ENCODE data around the gene FHOD3. TPM values are rescaled to one million over a fixed set of nuclear protein-coding genes. Genes with fewer than 3 reads are reported as not detected.

FHOD3 gene
- total RNA-seq, 1 donor from 2014 or later: 346 TPM

DNA sequence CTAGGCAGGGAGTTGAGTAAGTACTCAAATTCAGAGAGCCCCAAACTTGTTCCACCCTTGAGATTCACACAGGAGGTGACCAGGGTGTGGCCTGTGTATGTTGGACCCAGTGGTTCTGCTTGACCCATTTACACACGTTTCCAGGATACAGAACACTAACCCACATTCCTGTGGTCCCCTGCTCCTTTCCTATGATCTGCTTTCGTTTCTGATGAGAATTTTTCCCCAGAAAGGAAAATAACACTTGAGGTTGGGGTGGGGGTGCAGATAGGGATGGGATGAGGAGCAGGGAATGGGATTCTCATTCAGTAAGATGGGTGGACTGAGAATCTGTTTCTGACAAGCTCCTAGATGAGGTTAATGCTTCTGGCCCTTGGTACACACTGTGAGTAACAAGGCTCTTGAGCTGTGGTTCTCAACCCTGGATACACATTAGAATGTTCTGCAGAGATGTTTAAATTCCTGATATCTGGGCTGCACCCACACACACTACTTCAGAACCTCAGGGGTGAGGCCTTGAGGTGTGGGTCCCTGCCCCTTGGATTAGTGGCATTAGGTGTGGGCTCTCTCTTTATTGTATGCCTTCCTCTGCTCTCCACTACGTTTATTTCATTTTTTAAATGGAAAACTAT, 472.9 kb downstream of the FHOD3 start:
- intact Hi-C loops (cut with micrococcal nuclease): no loop called here
- no peak overlapping the region for H3K27ac ChIP-seq (replicated peaks)
- H3K4me3 ChIP-seq: no peak overlapping the region
- peaks cover 18% of the 10 kb centered on the region for H3K4me1 ChIP-seq
- no peaks in the 10 kb centered on the region for H3K9me3 ChIP-seq (replicated peaks)
- TF ChIP-seq, protein P1, sequence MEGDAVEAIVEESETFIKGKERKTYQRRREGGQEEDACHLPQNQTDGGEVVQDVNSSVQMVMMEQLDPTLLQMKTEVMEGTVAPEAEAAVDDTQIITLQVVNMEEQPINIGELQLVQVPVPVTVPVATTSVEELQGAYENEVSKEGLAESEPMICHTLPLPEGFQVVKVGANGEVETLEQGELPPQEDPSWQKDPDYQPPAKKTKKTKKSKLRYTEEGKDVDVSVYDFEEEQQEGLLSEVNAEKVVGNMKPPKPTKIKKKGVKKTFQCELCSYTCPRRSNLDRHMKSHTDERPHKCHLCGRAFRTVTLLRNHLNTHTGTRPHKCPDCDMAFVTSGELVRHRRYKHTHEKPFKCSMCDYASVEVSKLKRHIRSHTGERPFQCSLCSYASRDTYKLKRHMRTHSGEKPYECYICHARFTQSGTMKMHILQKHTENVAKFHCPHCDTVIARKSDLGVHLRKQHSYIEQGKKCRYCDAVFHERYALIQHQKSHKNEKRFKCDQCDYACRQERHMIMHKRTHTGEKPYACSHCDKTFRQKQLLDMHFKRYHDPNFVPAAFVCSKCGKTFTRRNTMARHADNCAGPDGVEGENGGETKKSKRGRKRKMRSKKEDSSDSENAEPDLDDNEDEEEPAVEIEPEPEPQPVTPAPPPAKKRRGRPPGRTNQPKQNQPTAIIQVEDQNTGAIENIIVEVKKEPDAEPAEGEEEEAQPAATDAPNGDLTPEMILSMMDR (IDR thresholded peaks at IDR 0.05; ENCODE audit: borderline replicate concordance): no peak
- H3K36me3 ChIP-seq: peaks cover 5% of the 10 kb centered on the region
- H3K27me3 ChIP-seq (ENCODE audit: low read depth): no peaks in the 10 kb centered on the region
- DNase-seq: no peak

DNA sequence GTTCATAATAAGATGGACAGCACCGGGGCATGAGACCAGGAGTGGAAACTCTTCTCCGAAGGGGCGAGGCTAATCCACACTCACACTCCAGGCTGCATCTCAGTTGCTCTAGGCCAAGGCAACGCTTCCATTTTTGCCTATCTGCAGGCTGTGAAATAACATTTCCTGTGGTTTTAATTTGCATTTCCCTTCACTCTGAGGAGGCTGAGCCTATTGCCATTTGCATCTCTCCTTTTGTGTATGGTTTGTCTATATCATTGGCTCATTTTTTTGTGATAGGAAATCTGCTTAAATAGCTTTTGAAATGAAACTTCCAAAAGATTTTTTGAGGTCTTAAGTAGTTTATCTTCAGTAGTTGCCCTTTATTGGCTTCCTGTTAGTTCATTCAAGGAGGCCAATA, 473.7 kb downstream of the FHOD3 start:
- Histone ChIP-seq H3K4me1 (peaks cover 26% of the 10 kb centered on the region), H3K27me3 (ENCODE audit: low read depth) (no peaks in the 10 kb centered on the region), H3K36me3 (peaks cover 5% of the 10 kb centered on the region), H3K4me3 (no peak overlapping the region), H3K9me3 (replicated peaks) (no peaks in the 10 kb centered on the region), H3K27ac (replicated peaks) (no peak overlapping the region)
- TF ChIP-seq, protein P1 (IDR thresholded peaks at IDR 0.05; ENCODE audit: borderline replicate concordance): no peak
- intact Hi-C loops (cut with micrococcal nuclease): no loop called here
- DNase-seq: no peak

DNA sequence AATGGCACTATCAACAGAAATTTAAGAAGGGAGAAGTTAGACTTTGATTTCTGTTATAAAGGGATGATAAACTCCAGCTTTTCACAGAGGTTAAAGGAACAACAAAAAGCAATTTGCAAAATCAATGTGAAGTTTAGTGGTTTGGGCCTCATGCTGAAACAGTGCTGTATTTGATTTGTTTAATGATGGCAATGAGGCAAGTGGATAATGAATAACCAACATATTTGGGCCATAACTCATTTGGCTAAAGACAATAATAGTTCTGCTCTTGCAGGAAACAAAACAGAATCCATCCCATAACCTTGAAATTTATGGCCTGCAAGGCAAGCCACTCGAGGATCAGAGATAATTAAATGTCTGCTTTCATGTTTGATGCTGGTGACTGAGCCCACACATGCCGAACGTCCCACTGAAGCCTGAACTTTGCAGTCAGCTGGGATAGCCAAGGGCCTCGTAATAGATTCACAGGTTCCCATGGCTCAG, 474.8 kb downstream of the FHOD3 start:
- peaks cover 37% of the 10 kb centered on the region for H3K4me1 ChIP-seq
- no peak overlapping the region for H3K4me3 ChIP-seq
- peak overlapping the region; percentile 40 for H3K27ac ChIP-seq (replicated peaks)
- TF ChIP-seq, protein P1 (IDR thresholded peaks at IDR 0.05; ENCODE audit: borderline replicate concordance): no peak
- H3K36me3 ChIP-seq: peaks cover 5% of the 10 kb centered on the region
- H3K9me3 ChIP-seq (replicated peaks): no peaks in the 10 kb centered on the region
- no peaks in the 10 kb centered on the region for H3K27me3 ChIP-seq (ENCODE audit: low read depth)
- intact Hi-C loops (cut with micrococcal nuclease): no loop called here
- DNase-seq: no peak

DNA sequence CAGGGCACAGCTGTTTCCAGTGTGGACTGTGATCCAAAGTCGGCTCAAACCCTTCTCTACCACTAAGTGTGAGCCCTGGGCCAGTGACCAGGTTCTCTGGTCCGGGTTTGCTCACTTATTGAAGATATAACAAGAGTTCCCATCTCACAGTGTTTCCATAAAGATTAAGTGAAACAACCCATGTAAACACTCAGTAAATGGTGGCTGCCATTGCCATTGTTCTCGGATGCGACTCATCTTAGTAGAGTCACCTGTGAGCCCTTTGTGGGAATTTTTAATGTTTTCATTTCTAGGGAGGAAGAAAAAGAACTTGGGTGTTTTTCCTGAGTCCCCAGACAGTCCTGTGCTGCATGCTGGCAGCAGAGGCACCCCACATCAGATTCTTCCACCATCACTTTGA, 477.9 kb downstream of the FHOD3 start:
- peaks cover 18% of the 10 kb centered on the region for H3K36me3 ChIP-seq
- intact Hi-C loops (cut with micrococcal nuclease): no loop called here
- no peak overlapping the region for H3K4me3 ChIP-seq
- TF ChIP-seq, protein P1 (IDR thresholded peaks at IDR 0.05; ENCODE audit: borderline replicate concordance): no peak
- no peaks in the 10 kb centered on the region for H3K27me3 ChIP-seq (ENCODE audit: low read depth)
- DNase-seq: no peak
- no peaks in the 10 kb centered on the region for H3K9me3 ChIP-seq (replicated peaks)
- H3K4me1 ChIP-seq: peaks cover 46% of the 10 kb centered on the region
- peak overlapping the region; percentile 82 for H3K27ac ChIP-seq (replicated peaks)

DNA sequence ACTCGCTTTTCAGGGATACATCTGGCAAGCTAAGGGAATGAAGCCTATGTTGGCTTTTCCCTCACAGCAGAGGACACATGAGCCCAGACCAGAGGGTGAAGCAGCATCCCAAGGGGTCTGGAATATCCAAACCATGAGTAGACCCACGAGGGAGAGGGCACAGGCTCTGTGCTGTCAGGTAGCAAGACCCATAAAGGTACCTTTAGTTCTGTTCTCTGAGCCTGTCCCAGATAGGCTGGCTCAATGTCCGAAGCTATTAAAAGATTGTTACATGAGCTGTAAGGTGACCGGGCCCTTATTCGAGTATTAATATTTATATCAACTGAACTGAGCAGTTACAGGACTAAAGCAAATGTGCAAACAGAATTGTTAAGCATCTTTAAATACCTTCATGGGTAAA, 479.1 kb downstream of the FHOD3 start:
- peaks cover 49% of the 10 kb centered on the region for H3K4me1 ChIP-seq
- H3K27me3 ChIP-seq (ENCODE audit: low read depth): no peaks in the 10 kb centered on the region
- peaks cover 30% of the 10 kb centered on the region for H3K36me3 ChIP-seq
- peak overlapping the region; percentile 82 for H3K27ac ChIP-seq (replicated peaks)
- H3K4me3 ChIP-seq: no peak overlapping the region
- DNase-seq: no peak
- intact Hi-C loops (cut with micrococcal nuclease): no loop called here
- H3K9me3 ChIP-seq (replicated peaks): no peaks in the 10 kb centered on the region
- TF ChIP-seq, protein P1 (IDR thresholded peaks at IDR 0.05; ENCODE audit: borderline replicate concordance): no peak

Data from left ventricle myocardium inferior (tissue), 1 donor.